WTC11 (cell line): ENCODE results near the gene RBM10. TPM values are rescaled to one million over a fixed set of nuclear protein-coding genes. Genes with fewer than 3 reads are reported as not detected.

Source experiments
- ATAC-seq: fragments of 200-7000 bp; cut with Tn5 transposase; 2 replicates; pipeline ENCODE4 v1.10.0; 2021; ENCODE audit warnings: mild to moderate bottlenecking, moderate library complexity
- CTCF ChIA-PET: fragments of 300-600 bp; sonication (Branson Sonifier 250); formaldehyde crosslinking; loops from one replicate; lab custom pipeline; 2021; ENCODE audit warnings: antibody characterized with exemption; lab: Charles Lee
- POLR2A ChIA-PET: fragments of 350-600 bp; sonication (Branson Sonifier 250); formaldehyde crosslinking; loops from one replicate; lab custom pipeline; 2021; ENCODE audit warnings: antibody characterized with exemption; lab: Charles Lee
- DNase-seq: peaks from one replicate; pipeline ENCODE4 v3.0.0; 2021; ENCODE audit warnings: low spot score
- H3K27ac Mint-ChIP-seq: 2 replicates; pipeline ENCODE4 v1.8.0; 2021; ENCODE audit warnings: mixed read lengths
- H3K27me3 Mint-ChIP-seq: 2 replicates; pipeline ENCODE4 v1.8.0; 2021; ENCODE audit warnings: low read depth, mild to moderate bottlenecking, moderate library complexity, mixed read lengths
- H3K36me3 Mint-ChIP-seq: 2 replicates; pipeline ENCODE4 v1.8.0; 2021; ENCODE audit warnings: mixed read lengths
- H3K4me1 Mint-ChIP-seq: 2 replicates; pipeline ENCODE4 v1.8.0; 2022; ENCODE audit warnings: mixed read lengths
- H3K4me3 Mint-ChIP-seq: 2 replicates; pipeline ENCODE4 v1.8.0; 2021; ENCODE audit warnings: mild to moderate bottlenecking, moderate library complexity, mixed read lengths
- H3K9me3 Mint-ChIP-seq: 2 replicates; pipeline ENCODE4 v1.8.0; 2021; ENCODE audit warnings: mixed read lengths
- CTCF ChIP-seq: fragments of 200-600 bp; IDR thresholded peaks from 2 replicates; pipeline ENCODE4 v1.8.0; 2022; ENCODE audit warnings: antibody characterized with exemption
- FOXP1 ChIP-seq: sonication (generic); formaldehyde crosslinking; IDR thresholded peaks from 2 replicates; pipeline ENCODE4 v1.8.0; 2022; ENCODE audit warnings: missing genetic modification reagents, mild to moderate bottlenecking, moderate library complexity, borderline replicate concordance
- JUN ChIP-seq: sonication (generic); formaldehyde crosslinking; IDR thresholded peaks from 2 replicates; pipeline ENCODE4 v1.8.0; 2023; ENCODE audit warnings: mild to moderate bottlenecking, missing genetic modification reagents
- NFE2L1 ChIP-seq: sonication (generic); formaldehyde crosslinking; IDR thresholded peaks from 2 replicates; pipeline ENCODE4 v1.8.1; 2023; ENCODE audit warnings: missing genetic modification reagents
- SOX15 ChIP-seq: fragments of 250-450 bp; sonication (Bioruptor Pico); IDR thresholded peaks from 2 replicates; pipeline ENCODE4 v1.9.0; 2021; ENCODE audit warnings: mild to moderate bottlenecking
- SP1 ChIP-seq: sonication (generic); formaldehyde crosslinking; conservative IDR thresholded peaks from 2 replicates; pipeline ENCODE4 v1.8.1; 2022; ENCODE audit warnings: missing genetic modification reagents
- ZBTB21 ChIP-seq: sonication (generic); formaldehyde crosslinking; IDR thresholded peaks from 2 replicates; pipeline ENCODE4 v1.8.1; 2023; ENCODE audit warnings: mild to moderate bottlenecking, missing genetic modification reagents, borderline replicate concordance
- ZNF416 ChIP-seq: fragments of 250-450 bp; sonication (Bioruptor Pico); IDR thresholded peaks from 2 replicates; pipeline ENCODE4 v1.9.0; 2021; ENCODE audit warnings: mild to moderate bottlenecking, inconsistent platforms
- ZNF532 ChIP-seq: fragments of 250-450 bp; sonication (Bioruptor Pico); IDR thresholded peaks from 2 replicates; pipeline ENCODE4 v1.9.0; 2021; ENCODE audit warnings: mild to moderate bottlenecking, borderline replicate concordance
- total RNA-seq: library from RNA; stranded (reverse); gene quantifications from 3 replicates; pipeline ENCODE4 v1.2.3, GENCODE V29; 2021
- TF ChIP-seq, protein P1 (sequence below): sonication (generic); formaldehyde crosslinking; IDR thresholded peaks from 2 replicates; pipeline ENCODE4 v1.8.0; 2023; ENCODE audit warnings: missing genetic modification reagents, mild to moderate bottlenecking, borderline replicate concordance

RBM10 gene
- total RNA-seq, 1 experiment from 2014 or later = 66.1 TPM

- TF ChIP-seq ZNF532 (CRISPR knock-in tag) (no peak), NFE2L1 (no peak), ZNF416 (CRISPR knock-in tag) (no peak)
- TF ChIP-seq, all 79 proteins: peak for 0
Observed at GRCh38 chrX:47196098-47196497, 51.1 kb downstream of the RBM10 start (continued).

DNA sequence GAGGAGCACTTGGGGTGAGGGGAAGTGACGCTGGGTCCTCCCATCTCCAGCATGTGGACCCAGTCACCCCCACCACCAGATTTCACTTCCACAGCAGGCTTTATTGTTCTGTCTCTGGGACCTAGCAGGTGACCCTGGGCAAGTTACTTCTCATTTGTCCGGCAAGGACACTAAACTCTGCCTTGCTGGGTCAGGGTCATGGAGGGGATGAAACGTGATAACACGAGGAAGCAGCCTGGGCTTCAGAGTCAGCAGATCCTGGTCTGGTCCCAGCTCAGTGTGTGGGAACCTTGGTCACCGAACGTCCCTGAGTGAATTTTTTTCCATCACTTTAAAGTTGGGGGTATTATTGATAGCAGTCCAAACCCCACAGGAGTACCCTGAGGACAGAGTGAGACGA, 52.5 kb downstream of the RBM10 start:
- TF ChIP-seq ZBTB21 (CRISPR knock-in tag) (no peak), ZNF532 (CRISPR knock-in tag) (no peak), JUN (CRISPR knock-in tag) (no peak), FOXP1 (no peak), SOX15 (CRISPR knock-in tag) (no peak), SP1 (CRISPR knock-in tag) (no peak), CTCF (no peak)
- TF ChIP-seq, protein P1, sequence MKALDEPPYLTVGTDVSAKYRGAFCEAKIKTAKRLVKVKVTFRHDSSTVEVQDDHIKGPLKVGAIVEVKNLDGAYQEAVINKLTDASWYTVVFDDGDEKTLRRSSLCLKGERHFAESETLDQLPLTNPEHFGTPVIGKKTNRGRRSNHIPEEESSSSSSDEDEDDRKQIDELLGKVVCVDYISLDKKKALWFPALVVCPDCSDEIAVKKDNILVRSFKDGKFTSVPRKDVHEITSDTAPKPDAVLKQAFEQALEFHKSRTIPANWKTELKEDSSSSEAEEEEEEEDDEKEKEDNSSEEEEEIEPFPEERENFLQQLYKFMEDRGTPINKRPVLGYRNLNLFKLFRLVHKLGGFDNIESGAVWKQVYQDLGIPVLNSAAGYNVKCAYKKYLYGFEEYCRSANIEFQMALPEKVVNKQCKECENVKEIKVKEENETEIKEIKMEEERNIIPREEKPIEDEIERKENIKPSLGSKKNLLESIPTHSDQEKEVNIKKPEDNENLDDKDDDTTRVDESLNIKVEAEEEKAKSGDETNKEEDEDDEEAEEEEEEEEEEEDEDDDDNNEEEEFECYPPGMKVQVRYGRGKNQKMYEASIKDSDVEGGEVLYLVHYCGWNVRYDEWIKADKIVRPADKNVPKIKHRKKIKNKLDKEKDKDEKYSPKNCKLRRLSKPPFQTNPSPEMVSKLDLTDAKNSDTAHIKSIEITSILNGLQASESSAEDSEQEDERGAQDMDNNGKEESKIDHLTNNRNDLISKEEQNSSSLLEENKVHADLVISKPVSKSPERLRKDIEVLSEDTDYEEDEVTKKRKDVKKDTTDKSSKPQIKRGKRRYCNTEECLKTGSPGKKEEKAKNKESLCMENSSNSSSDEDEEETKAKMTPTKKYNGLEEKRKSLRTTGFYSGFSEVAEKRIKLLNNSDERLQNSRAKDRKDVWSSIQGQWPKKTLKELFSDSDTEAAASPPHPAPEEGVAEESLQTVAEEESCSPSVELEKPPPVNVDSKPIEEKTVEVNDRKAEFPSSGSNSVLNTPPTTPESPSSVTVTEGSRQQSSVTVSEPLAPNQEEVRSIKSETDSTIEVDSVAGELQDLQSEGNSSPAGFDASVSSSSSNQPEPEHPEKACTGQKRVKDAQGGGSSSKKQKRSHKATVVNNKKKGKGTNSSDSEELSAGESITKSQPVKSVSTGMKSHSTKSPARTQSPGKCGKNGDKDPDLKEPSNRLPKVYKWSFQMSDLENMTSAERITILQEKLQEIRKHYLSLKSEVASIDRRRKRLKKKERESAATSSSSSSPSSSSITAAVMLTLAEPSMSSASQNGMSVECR = no peak
- TF ChIP-seq, all 79 proteins: peak for 0
- ChIA-PET CTCF (no interaction called here), POLR2A (no interaction called here)
- H3K27me3 Mint-ChIP-seq = no peaks in the 10 kb centered on the region
- H3K4me3 Mint-ChIP-seq = peak overlapping the region; percentile 92
- no peak for DNase-seq
- H3K9me3 Mint-ChIP-seq = no peaks in the 10 kb centered on the region
- H3K27ac Mint-ChIP-seq = peak overlapping the region; percentile 68
- H3K36me3 Mint-ChIP-seq = peaks cover 49% of the 10 kb centered on the region
- peaks cover 53% of the 10 kb centered on the region for H3K4me1 Mint-ChIP-seq
- no peak for ATAC-seq
